Epithelial cell of esophagus (primary cell): ENCODE measurements around the gene RAPH1.

ENCODE experiments used
- DNase-seq: peaks from one replicate; pipeline ENCODE4 v3.0.0; 2010; ENCODE audit warnings: low read depth
- H3K4me3 ChIP-seq: 2 replicates; pipeline ENCODE4 v1.5.1; 2011; ENCODE audit warnings: mild to moderate bottlenecking, low read length, control low read depth
- TF ChIP-seq, protein P1 (sequence below): IDR thresholded peaks from 2 replicates; pipeline ENCODE4 v1.5.1; 2011; ENCODE audit warnings: low read depth, mild to moderate bottlenecking, low read length, control low read depth, inconsistent platforms; ENCODE audit not compliant: insufficient read depth; ENCODE audit errors: missing control alignments

Gene RAPH1

DNA sequence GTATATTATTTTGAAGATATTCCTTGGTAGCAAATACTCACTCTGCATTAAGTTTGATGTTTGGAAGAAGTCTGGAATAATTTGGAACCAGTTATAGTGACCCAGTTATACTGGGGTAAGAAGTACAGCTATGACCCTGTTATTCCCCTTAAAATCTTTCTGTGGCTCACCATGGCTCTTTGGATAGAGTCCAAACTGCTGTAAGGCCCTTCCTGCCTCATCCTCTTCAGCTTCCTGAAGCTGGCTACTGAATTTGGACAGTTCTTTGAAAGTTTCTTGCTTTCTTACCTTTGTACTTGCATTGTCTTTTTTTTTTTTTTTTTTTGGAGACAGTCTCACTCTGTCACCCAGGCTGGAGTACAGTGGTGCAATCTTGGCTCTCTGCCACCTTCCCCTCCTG, 121.3 kb downstream of the RAPH1 start:
- TF ChIP-seq, protein P1, sequence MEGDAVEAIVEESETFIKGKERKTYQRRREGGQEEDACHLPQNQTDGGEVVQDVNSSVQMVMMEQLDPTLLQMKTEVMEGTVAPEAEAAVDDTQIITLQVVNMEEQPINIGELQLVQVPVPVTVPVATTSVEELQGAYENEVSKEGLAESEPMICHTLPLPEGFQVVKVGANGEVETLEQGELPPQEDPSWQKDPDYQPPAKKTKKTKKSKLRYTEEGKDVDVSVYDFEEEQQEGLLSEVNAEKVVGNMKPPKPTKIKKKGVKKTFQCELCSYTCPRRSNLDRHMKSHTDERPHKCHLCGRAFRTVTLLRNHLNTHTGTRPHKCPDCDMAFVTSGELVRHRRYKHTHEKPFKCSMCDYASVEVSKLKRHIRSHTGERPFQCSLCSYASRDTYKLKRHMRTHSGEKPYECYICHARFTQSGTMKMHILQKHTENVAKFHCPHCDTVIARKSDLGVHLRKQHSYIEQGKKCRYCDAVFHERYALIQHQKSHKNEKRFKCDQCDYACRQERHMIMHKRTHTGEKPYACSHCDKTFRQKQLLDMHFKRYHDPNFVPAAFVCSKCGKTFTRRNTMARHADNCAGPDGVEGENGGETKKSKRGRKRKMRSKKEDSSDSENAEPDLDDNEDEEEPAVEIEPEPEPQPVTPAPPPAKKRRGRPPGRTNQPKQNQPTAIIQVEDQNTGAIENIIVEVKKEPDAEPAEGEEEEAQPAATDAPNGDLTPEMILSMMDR, result no peak
- DNase-seq, result no peak
- no peak overlapping the region for H3K4me3 ChIP-seq

DNA sequence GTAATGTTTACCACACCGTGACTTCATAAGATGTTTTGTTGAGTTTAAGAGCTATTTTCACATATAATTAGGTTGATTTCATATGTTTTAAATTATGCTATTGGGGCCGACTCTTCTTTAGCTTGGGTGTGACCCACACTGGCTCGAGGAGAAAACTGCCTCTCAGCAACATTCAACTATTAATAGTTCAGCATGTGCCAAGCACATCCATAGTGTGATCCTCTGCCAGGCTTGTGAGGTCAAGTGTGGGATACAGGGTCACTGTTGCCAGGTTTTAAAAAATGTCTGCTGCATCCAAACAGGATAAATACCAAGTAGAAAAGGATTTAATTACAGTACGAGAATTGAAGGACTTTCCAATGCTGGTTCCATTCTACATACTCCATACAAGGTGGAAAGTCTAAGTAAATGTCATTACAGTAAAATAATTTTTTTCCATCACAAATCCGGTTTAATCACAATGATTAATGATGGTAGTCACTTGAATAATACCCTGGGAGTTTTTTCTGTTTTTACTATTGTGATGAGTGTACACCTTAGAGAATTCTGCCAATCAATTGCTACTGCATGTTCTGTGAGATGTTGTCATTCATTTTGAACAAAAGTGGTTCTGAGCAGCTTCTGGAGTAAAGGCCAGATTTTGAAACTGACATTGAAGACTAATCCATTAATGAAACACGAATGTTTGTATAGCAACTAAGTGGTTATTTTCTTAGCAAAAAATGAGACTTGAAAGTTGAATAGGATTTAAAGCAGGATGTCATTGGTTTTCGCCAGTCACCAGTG, 122.4 kb downstream of the RAPH1 start:
- DNase-seq, result no peak
- TF ChIP-seq, protein P1, result no peak
- no peak overlapping the region for H3K4me3 ChIP-seq

DNA sequence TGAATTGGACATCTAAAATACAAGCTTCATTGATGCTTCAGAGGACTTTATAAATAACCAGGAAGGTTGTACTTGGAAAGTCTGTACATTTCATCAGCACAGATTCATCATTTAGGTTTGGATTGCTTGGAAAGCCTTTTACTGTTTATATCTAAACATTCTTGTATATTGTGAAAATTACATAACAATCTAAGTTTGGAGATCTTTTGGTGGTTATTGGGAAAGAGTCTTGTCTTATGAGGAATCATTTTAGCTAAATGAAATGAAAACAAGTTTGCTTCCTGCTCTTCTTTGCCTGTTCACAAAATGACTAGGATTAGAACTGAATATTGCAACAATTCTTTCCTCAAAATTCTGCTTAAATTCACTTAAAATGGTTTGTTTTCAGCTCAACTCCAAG, 127.6 kb downstream of the RAPH1 start:
- no peak overlapping the region for H3K4me3 ChIP-seq
- no peak for DNase-seq
- TF ChIP-seq, protein P1, result no peak

DNA sequence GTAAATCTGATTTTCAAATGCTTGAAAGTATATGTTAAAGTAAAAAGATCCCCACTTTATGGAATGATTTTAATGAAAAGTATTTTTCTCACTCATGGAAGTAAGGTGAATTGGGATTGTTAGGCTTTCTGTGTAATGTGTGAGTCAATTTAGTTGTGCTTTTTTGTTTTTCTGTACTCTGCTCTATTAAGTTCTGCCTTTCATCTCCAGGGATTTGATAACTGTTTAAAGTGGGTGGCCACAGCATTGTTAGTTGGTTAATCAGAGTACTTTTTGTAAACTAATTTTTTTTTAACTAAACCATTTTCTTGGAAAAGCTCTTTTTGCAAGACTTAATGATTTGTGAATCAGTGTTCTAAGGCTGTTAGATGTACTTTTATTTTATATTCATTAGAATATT, 130.1 kb downstream of the RAPH1 start:
- no peak overlapping the region for H3K4me3 ChIP-seq
- no peak for DNase-seq
- TF ChIP-seq, protein P1, result no peak

DNA sequence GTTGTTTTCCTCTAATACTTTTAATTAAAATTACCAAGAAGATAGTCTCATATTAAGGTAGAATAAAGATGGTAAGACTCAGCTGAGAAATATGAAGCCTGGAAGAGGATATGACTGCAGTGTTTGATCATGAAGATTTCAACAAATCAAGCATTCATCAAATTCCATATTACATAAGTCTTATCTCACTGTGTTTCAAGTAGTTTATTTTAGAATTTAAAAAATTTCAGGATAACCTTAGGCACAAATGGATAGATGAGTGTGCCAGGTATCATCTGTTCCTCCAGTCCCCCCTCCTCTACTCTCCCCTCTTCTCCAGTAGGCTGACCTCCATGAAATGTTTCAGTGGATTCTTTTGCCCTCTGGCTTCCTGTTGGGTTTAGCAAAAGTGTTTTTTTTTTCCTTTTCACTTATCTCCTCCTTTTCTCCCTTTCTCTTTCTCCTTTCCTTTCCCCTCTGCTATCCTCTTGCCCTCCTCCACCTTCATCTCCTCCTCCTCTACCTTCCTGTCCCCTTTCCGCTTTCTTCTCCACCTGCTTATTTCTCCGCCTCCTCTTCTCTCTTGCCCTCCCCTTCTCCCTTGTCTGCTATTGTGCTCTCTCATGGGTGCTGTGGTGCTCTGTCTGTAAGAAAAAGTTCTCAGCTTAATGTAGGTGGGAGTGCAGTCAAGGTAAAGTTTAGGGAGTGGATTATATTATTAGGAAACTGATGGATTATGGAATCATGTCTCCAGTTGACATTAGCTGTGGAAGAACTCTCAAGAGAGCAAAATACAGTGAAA, 134.1 kb downstream of the RAPH1 start:
- TF ChIP-seq, protein P1, result no peak
- DNase-seq, result peak; percentile 14
- no peak overlapping the region for H3K4me3 ChIP-seq

DNA sequence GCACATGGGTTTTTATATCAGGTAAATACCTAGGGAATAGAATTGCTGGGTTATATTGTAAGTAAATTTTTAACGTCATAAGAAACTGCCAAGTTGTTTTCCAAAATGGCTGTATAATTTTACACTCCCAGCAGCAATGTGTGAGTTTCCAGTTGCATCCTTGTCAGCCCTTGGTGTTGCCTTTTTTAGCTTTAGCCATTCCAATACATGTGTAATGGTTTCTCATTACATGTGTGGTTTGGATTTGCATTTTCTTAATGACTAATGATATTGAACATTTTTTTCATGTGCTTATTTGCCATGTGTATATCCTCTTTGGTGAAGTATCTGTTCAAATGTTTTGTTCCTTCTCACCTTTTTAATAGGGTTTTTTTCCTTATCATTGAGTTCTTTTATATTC, 136.1 kb downstream of the RAPH1 start:
- TF ChIP-seq, protein P1, result no peak
- no peak for DNase-seq
- H3K4me3 ChIP-seq, result no peak overlapping the region
